Limb (tissue), 2 donors: ENCODE data around the gene PRR22.

Source experiments
- DNase-seq, 2 donors: peaks; one replicate each; pipeline ENCODE4 v3.0.0-alpha.2; 2016; ENCODE audit errors: extremely low spot score in 2 of 2

PRR22 gene

DNA sequence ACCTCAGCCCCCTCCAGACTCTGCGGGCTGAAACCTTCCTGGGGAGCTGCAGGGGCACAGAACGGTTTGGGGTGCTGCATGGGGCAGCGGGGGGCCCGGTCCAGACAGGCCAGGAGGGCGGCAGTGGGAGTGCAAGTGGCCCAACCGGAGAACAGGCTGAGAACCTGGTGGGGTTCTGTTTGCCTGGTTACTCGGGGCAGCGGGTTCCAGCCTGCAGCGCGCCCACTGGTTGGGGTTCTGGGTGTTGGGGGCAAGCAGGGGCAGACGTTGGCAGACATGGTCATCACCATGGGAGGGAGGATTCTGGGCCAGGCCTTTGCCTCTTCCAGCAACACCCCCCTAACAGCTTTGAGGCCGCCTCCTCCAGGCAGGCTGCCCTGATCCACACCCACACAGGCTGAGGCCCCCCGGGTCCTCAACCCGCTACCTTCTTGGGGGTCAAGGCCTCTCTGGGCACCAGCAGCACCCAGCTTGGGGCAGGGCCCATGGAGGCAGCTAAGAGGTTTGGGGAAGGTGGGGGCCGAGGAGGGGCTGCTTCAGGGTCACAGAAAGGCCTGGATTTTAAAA is at the start of gene PRR22:
PRR22 (minus strand) TSS at position 166 of the 567 bp plus-strand sequence; CDS start at position 80, 86 bp downstream.
- DNase-seq, result no peak

DNA sequence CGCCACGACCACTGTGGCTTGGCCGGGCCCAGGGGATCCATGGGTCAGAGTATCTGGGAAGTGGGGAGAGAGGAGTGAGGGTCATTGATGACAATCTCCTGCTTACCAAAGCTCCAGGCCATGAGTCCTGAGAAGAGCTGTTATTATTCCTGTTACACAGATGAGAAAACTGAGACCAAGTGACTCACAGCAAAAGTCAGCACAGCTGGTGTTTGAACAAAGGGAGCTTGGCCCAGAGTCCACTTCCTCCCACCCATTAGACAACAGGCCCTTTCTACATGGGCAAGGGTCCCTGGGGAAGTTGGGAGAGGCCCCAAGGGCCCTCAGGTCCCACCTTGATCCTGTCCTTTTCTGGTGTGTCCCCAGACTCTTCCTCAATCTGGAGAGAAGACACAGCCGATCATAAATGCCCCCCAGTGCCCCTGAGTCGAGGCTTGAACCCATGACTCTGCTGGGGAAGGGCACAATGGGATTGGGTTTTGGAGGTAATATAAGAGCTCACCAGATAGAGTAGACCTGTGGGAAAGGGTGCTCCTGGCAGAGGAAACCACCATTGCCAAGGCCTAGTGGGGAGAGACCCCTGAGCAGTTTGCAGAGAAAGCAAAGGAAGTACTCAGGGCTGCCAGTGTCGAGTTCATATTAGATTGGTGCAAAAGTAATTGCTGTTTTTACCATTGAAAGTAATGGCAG is 48.1 kb upstream of the PRR22 start:
- no peak for DNase-seq

DNA sequence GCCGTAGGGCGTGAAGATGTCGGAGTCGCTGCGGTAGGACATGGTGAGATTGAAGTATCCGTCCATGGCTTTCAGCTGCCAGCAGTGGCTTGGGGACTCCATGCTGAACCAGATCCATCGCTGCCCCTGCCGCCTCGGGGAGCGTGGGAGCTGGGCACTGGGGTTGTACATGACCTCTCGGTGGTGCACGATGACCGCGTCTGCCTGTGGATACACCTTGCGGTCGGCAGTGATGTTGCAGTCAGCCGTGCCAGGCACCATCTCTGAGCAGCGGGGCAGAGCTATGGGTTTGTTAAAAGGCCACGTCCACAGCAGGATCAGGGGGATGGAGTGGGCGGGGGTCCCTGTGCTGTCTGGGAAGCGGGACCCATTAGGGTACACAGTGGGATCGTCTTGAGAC is 47.5 kb upstream of the PRR22 start:
- DNase-seq, result no peak

DNA sequence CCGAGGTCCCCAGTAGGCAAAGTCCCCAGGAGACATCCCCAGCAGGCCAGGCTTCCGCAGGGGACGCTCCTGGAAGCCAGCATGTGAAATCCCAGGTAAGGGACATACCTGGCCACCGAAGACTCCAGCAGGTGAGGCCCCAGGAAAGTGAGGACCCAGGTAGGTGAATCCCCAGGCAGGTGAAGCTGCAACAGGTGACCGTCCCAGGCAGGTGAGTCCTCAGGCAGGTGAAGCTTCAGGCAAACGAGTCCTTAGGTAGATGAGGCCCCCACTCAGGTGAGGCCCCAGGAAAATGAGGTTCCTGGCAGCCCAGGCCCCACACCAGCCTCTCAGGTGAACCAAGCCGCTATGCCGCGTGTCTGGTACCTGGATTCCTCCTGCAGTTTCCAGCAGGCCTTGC is 46.6 kb upstream of the PRR22 start:
- DNase-seq, result no peak

DNA sequence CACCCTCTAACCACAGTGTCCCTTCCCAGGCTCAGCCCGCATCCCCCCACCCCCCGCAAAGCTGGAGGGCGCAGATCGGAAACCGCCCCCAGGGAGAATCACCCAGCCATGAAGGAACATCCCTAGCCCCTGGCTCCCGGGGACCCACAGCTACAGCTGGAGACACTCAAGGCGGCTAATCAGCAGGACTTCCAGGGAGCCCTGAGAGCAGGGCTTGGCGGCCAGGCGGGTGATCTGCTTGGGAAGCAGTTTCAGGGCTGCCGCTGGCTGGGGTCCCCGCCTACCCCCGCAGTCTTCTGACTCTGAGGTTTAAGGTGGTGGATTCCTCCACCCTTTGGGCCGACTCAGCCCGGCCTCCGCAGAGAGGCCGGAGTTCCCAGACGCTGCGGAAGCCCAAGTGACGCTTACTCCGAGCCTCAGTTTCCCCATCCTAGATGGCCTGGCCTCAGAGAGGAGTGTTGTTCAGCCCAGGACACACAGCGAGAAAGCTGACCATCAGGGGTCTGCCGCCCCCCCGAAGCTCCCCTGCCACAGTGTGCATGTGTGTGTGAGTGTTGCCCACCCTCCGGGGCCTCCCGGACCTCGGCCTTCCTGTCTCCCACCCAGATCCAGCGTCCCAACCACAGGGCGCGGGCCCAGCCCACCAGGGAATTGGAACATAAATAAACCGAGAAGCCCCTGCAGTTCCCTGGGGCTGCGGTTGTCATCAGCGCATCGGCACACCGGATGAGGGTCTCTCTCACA is 45.2 kb upstream of the PRR22 start:
- DNase-seq, result no peak

DNA sequence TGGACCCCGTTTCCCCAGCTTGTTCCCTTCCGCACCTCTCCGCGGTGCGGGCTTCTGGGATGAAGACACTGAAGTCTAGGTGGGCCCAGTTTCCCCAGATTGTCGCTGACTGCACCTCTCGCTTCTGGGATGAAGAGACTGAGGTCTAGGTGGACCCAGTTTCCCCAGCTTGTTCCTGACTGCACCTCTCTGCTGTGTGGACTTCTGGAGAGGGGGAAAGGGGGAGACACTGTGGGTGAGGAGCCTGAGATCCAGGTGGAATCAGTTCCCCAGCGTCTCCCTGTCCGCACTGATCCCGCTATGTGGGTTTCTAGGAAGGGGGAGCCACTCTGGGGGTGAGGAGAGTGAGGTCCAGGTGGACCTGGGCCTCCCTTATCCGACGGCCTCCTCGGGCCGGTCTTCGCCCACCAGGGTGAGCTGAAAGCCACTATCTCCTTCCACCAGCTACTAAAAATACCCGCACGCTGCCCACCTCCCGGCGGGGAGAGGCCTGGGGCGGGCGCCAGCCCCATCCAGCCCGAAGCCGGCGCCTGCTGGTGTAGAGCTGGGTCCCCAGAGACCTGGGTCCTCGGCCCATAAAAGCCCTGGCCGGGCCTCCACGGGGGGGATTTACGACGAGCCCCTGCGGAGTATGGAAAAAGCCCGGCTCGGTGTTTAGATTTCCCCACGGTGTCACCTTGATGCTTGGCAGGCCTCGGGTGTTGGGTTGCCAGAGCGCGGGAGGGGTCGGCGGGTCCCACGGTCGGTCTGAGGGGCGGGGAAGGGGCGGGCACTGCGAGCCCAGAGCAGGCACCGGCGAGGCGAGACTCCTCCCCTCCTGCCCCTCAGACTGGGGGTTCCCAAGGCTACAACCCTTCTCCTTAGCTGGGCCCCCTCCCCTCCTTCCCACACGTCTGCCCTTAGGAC is 44.4 kb upstream of the PRR22 start:
- peak in 1 of 2 donors; percentile 81 for DNase-seq

DNA sequence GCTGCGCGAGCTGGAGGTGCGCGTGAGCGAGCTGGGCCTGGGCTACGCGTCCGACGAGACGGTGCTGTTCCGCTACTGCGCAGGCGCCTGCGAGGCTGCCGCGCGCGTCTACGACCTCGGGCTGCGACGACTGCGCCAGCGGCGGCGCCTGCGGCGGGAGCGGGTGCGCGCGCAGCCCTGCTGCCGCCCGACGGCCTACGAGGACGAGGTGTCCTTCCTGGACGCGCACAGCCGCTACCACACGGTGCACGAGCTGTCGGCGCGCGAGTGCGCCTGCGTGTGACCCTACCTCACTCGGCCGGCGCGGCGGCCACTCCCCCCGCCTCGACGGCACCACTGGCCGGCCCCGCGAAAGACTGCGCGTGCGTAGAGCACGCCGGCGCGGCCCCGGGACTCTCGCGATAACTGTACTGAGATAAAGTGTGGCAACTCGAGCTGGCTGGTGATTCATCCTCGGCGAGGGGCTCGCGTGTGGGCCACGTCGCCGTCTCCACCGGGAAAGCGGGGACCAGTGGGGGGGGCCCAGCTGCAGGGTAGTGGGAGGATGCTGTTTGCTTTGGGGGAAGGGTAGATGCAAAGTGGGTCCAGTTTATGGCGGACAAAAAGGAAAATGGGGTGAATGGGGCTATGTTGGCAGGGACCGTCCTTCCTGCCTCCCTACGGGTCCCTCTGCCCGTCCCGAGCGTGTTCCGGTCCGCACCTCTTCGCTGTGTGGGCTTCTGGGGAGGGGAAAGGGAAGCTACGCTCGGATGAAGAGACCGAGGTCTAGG is 43.5 kb upstream of the PRR22 start:
- DNase-seq, result peak; percentile 94 to 98

DNA sequence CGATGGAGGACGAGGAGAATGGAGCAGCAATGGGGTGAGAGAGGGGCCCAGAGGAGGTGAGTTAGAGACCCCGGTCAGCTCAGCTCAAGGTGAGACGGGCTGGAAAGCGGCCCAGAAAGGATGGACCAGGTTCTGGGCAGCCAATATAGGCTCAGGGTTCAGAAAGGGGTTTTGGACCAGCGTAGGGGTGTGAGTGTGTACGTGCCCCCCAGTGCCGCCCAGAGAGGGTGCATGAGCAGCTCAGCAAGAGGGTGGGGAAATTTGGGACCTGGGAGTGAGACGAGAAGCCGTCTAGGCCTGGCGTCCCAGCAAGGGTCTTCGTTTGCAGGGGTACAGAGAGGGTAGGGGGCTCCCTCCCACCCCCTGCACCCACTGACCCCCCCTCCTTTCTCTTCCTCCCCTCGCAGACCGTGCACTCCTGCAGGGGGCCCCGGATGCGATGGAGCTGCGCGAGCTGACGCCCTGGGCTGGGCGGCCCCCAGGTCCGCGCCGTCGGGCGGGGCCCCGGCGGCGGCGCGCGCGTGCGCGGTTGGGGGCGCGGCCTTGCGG is 42.9 kb upstream of the PRR22 start:
- no peak for DNase-seq

DNA sequence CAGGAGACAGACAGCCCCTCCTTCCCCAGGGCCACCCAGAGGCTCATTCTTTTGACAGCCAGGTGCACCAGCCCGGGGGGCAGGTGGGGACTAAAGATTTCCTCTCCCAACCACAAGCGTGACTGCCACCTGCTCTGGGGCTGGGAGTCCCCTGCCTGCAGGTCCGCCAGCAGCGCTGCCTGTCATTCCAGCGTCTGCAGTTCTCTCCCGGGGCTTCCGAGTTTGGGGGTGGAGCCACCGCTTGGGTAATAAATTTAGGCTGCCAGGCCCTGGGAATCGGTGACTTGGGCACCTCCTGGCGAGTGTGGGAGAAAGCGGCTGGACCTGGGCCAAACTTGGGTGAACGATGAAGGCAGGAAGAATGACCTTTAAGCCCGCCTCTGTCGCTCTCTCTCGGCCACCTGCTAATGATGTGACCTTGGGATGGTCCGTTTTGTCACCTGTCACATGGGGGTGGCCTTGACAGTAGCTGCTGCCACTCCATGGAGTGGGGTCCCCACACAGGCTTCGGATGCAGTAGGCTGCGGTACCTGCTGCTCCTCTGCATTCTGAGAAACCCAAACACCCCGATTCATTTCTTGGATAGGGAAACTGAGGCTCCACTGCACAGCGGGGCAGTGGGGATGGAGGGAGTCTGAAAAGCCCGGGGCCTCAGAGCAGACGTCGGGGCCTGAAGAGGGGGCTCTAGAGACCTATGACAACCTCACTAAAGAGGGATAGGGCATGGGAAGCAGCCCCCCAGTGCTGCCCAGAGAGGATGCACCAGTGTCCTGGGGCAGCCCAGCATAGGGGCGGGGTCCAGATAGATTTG is 42.2 kb upstream of the PRR22 start:
- peak in 1 of 2 donors; percentile 71 for DNase-seq

DNA sequence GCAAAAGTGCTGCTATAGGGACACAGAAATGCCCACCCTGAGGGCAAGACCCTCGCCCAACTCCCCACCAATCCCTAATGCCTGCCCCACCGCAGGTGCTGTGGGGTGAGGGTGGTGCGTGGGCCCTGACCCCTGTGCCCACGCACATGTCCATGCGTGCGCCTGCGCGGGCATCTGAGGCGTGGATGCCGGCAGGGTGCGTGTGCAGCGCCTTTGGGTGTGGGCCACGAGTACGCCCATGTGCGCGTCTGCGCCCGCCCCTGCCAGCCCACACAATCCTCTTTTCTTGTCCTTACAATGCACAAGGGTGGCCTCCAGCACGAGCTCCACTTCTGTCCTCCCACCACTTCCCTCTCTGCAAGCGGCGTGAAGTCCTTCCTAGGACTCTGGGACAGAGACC is 40.6 kb upstream of the PRR22 start:
- DNase-seq, result no peak

DNA sequence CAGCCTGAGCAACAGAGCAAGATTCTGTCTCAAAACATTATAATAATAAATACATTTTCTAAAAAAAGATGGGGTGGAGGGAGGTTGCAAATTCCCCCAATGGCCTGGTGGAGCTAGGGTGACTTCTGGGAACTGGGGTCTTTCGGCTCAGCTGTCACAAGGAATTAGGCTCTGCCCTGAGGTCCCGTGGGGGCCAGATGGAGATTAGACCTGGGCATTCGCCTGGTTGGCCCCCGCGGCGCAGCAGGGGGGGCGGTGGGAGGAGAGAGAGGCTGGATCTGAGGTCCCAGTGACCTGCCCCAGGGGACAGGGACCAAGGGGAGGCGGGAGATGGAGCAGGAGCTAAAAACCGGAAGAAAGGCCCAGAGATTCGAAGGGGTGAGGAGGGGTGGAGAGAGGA is 40.2 kb upstream of the PRR22 start:
- no peak for DNase-seq

DNA sequence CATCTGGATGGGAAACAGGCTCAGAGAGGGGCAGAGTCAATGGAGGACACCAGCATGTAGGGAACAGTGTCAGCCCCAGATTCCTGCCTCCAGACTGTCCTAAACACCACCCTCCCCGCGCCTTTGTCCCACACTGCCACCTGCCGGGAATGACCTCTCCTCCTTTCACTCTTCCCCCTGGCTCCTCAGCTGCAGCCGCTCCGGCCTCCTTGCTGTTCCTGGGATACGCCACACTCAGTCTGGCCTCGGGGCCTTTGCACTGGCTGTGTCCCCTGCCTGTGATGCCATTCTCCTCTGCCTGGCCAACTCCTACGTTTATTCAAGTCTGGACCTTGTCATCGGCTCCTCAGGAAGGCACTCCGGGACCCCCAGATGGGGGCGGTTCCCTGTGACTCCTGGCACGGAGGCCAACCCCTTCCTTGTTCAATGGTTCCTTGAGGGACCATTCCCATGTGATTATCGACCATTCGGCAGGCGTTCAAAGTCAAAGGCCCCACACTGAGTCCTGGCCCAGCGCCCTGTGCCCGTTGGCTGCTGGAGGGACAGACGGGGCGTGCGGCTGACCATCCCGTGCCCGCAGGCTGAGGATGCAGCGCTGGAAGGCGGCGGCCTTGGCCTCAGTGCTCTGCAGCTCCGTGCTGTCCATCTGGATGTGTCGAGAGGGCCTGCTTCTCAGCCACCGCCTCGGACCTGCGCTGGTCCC is 39.2 kb upstream of the PRR22 start:
- DNase-seq, result no peak

DNA sequence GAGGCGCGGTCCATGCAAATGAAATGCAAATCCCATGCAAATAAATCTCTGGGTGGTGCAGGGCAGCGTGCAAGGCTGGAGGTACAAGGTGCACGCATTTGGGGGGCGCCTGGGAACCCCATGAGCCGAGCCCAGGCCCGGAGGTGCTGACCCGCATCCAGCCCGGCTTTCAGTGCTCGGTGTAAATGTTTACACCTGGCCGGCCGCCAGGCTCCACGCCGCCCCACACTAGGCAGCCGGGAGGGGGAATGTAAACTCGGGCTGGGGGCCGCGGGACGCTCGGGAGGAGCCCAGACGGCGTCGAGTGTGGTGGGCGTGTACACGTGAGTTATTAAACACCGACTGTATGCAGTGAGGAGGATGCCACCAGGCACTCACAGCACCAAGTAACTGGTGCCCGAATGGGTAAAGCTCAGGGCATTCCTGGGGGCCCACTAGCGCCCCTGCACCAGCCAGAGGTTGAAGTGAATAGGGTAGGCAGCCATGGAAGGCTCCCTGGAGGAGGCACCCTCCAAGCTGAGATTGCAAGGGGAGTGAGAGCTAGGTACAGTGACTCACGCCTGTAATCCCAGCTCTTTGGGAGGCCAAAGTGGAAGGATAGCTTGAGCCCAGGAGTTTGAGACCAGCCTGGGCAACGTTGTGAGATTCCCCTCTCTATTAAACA is 37.8 kb upstream of the PRR22 start:
- DNase-seq, result no peak

DNA sequence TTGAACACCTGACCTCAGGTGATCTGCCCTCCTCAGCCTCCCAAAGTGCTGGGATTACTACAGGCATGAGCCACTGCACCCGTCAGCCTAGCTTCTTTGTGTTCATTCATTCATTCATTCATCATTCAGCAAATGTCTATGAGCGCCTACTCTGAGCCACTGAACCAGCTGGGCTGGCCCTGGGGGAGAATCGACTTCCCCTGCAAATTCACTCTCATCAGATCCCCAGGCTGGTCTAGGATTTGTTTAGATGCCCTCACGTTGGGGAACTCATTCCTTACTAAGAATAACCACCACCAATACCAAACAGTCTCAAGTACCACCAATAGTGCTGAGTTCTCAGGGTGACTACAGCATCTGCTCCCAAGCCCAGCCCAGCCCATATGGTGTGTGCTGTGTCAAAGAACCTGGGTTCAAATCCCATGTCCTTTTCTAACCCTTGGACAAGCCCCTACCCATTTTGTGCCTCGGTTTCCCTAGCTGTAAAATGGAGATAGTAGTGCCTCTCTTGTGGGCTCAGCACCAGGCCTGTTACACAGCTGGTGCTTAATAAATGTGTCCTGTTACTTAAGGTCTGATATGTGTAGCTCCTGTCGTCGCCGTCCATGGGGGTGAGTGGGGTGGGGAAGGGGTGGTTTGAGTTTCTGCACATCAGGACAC is 37.1 kb upstream of the PRR22 start:
- no peak for DNase-seq

DNA sequence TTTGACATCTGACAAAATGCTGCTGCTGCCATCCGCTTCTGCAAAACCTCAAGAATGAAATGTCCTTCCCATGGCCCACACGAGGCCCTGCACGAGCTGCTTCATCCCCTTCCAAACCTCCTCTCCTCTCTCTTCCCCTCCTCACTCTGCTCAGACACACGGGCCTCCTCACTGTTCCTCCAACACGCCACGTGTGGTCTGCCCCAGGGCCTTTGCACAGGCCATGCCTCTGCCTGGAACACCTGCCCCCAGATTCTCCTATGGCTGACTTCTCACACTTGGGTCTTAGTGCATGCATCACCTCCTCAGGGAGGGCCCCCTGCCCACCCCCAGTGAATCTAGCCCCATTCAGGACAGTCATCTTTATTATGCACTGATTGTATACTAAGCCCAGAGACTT is 36.2 kb upstream of the PRR22 start:
- DNase-seq, result no peak

DNA sequence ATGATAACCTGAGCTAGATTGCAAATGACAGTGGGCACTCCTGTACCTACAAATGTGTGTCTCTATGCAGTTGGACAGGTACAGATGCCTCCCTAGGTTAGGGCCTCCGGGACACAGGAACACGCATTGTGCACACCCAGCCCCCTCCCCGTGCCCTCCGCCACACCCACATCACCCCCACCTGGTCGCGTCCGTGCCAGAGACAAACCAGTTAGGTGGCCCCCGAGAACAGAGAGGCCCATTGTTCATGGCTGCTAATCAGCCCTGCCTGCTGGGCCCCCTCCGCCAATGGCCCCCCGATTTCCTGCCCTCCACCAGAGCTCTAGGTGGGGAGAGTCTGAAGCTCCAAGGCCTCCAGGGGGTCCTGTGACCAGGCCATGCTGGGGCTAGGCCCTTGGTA is 34.0 kb upstream of the PRR22 start:
- no peak for DNase-seq

DNA sequence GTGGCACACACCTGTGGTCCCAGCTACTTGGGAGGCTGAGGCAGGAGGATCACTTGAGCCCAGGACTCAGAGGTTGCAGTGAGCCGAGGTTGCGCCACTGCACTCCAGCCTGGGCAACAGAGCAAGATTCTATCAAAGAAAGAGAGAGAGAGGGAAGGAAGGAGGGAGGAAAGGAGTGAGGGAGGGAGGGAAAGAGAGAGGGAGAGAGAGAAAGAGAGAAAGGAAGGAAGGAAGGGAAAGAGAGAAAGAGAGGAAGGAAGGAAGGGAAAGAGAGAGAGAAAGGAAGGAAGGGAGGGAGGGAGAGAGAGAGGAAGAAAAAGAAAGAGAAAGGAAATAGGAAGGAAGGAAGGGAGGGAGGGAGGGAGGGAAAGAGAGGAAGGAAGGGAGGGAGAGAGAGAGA is 32.7 kb upstream of the PRR22 start:
- no peak for DNase-seq

DNA sequence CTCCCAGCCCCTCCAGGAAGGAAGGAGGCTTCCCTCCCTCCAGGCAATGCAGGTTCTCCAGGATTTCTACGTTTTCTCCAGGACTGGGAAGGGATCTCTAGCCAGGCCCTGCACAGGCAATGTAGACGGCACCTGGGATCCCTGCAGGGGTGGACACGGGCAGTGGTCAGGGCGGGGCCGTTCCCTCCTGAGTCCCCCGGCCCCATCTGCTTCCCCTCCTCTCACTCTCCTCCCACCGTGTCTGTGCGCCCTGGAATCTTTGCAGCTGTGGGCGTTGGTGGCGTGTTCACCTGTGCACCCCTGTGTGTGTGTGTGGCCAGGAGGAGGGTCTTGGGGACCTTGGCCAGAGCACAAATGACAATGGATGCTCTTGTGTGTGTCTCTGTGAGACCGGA is 30.3 kb upstream of the PRR22 start:
- DNase-seq, result no peak
